Fibroblast of lung (primary cell): Measurements from ENCODE around the gene SATL1. TPM values are rescaled to one million over a fixed set of nuclear protein-coding genes. Genes with fewer than 3 reads are reported as not detected.
A peak's percentile ranks its signal among the peaks of the same experiment; 100 is the strongest.

Source experiments
- DNase-seq, 2 donors: peaks; one replicate each; pipeline versions ENCODE4 v3.0.0 to v3.0.0-alpha.2; 2010; ENCODE audit warnings: low read depth in 2 of 2
- H2AFZ ChIP-seq: 2 replicates; pipeline ENCODE4 v1.5.1; 2012; ENCODE audit warnings: low read length, control low read depth, inconsistent platforms
- H3K27ac ChIP-seq: 2 replicates; pipeline ENCODE4 v1.5.1; 2011; ENCODE audit warnings: low read length, control low read depth; ENCODE audit not compliant: insufficient read depth
- H3K27me3 ChIP-seq: 2 replicates; pipeline ENCODE4 v1.5.1; 2011; ENCODE audit warnings: mild to moderate bottlenecking, low read length; ENCODE audit not compliant: control insufficient read depth, insufficient read depth
- H3K36me3 ChIP-seq: 2 replicates; pipeline ENCODE4 v1.5.1; 2011; ENCODE audit warnings: low read length; ENCODE audit not compliant: control insufficient read depth, insufficient read depth
- H3K4me1 ChIP-seq: 2 replicates; pipeline ENCODE4 v1.5.1; 2011; ENCODE audit warnings: low read length; ENCODE audit not compliant: control insufficient read depth, insufficient read depth; ENCODE audit errors: extremely low read depth
- H3K4me2 ChIP-seq: 2 replicates; pipeline ENCODE4 v1.5.1; 2011; ENCODE audit warnings: low read length, control low read depth; ENCODE audit not compliant: insufficient read depth; ENCODE audit errors: extremely low read depth
- H3K4me3 ChIP-seq, 4 experiments: fragments of 200-600 bp in 1 of 4; sonication (generic) in 1 of 4; replicated peaks in 1 of 4; 2 replicates each; pipeline ENCODE4 v1.5.1; 2011 to 2016; ENCODE audit warnings: low read length in 4 of 4, low read depth in 3 of 4, mild to moderate bottlenecking in 3 of 4, control low read depth in 2 of 4, inconsistent platforms in 1 of 4, mixed read lengths in 1 of 4; ENCODE audit not compliant: insufficient read depth in 1 of 4; ENCODE audit errors: control extremely low read depth in 1 of 4
- H3K79me2 ChIP-seq: 2 replicates; pipeline ENCODE4 v1.5.1; 2012; ENCODE audit warnings: mild to moderate bottlenecking, low read length, inconsistent platforms; ENCODE audit not compliant: control insufficient read depth, insufficient read depth
- H3K9ac ChIP-seq: 2 replicates; pipeline ENCODE4 v1.5.1; 2011; ENCODE audit warnings: mild to moderate bottlenecking, low read length, control low read depth; ENCODE audit not compliant: insufficient read depth
- H3K9me3 ChIP-seq: 2 replicates; pipeline ENCODE4 v1.5.1; 2012; ENCODE audit warnings: low read depth, low read length; ENCODE audit not compliant: control insufficient read depth, insufficient read depth
- H4K20me1 ChIP-seq: 2 replicates; pipeline ENCODE4 v1.5.1; 2011; ENCODE audit warnings: low read length; ENCODE audit not compliant: control insufficient read depth, insufficient read depth; ENCODE audit errors: extremely low read depth
- EZH2 ChIP-seq: IDR thresholded peaks from 2 replicates; pipeline ENCODE4 v1.5.1; 2012; ENCODE audit warnings: low read length, control low read depth, mild to moderate bottlenecking; ENCODE audit errors: missing control alignments
- polyA plus RNA-seq, 2 donors: library from polyadenylated mRNA; depleted of rRNA in 1 of 2; stranded (reverse) in 1 of 2; unstranded in 1 of 2; fragments of >200 nt; gene quantifications; 2 replicates each; pipeline ENCODE4 v1.2.1, GENCODE V29; 2011 to 2012; ENCODE audit warnings: missing spikeins in 1 of 2
- total RNA-seq: library from RNA; depleted of rRNA; stranded (reverse); fragments of >200 nt; gene quantifications from 2 replicates; pipeline ENCODE4 v1.2.1, GENCODE V29; 2014
- TF ChIP-seq, protein P1 (sequence below), 2 donors: IDR thresholded peaks in 1 of 2; conservative IDR thresholded peaks in 1 of 2; 1 replicate in 1 of 2; 2 replicates in 1 of 2; pipeline ENCODE4 v1.5.1; 2011 to 2012; ENCODE audit warnings: low read length in 2 of 2, control low read depth in 1 of 2, inconsistent platforms in 1 of 2, low read depth in 1 of 2, mild to moderate bottlenecking in 1 of 2

Gene SATL1
- total and polyA plus RNA-seq, 2 donors (not counting 1 experiment from before 2014, with no cell fraction given) = not detected

DNA sequence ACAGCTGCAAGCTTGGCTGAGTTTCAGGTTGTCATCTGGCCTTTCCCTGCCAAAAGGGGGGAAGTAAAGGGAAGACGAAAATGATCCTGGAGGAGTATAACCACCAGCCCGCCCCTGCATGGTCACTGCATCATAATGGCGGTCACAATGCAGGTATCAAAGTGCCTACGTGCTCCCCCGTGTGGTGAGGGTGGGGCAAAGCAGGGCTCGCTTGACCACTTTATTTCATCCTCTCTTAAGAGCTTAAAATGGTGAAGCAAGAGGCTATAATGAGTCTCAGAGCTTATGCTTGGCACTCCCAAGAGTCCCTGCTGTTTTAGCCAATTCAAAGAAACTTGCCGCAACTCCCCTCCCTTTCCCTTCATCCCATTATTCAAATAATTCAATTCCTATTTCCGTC lies 134.3 kb downstream of the SATL1 start:
- no peak for TF ChIP-seq EZH2
- TF ChIP-seq, protein P1, sequence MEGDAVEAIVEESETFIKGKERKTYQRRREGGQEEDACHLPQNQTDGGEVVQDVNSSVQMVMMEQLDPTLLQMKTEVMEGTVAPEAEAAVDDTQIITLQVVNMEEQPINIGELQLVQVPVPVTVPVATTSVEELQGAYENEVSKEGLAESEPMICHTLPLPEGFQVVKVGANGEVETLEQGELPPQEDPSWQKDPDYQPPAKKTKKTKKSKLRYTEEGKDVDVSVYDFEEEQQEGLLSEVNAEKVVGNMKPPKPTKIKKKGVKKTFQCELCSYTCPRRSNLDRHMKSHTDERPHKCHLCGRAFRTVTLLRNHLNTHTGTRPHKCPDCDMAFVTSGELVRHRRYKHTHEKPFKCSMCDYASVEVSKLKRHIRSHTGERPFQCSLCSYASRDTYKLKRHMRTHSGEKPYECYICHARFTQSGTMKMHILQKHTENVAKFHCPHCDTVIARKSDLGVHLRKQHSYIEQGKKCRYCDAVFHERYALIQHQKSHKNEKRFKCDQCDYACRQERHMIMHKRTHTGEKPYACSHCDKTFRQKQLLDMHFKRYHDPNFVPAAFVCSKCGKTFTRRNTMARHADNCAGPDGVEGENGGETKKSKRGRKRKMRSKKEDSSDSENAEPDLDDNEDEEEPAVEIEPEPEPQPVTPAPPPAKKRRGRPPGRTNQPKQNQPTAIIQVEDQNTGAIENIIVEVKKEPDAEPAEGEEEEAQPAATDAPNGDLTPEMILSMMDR (conservative IDR thresholded peaks at IDR 0.05 in 1 of 2, IDR thresholded peaks at IDR 0.05 in 1 of 2; ENCODE audit: low read depth in 1 of 2, low read length in 2 of 2) = peak in 1 of 2 donors; percentile 22
- DNase-seq = no peak
- no peaks in the 10 kb centered on the region for H3K79me2 ChIP-seq
- H3K27me3 ChIP-seq = no peaks in the 10 kb centered on the region
- H2AFZ ChIP-seq = no peak overlapping the region
- no peak overlapping the region for H3K4me2 ChIP-seq
- no peak overlapping the region for H3K27ac ChIP-seq
- no peaks in the 10 kb centered on the region for H4K20me1 ChIP-seq
- H3K9ac ChIP-seq = no peak overlapping the region
- no peaks in the 10 kb centered on the region for H3K4me1 ChIP-seq
- no peaks in the 10 kb centered on the region for H3K9me3 ChIP-seq
- H3K4me3 ChIP-seq = no peak overlapping the region
- no peaks in the 10 kb centered on the region for H3K36me3 ChIP-seq

DNA sequence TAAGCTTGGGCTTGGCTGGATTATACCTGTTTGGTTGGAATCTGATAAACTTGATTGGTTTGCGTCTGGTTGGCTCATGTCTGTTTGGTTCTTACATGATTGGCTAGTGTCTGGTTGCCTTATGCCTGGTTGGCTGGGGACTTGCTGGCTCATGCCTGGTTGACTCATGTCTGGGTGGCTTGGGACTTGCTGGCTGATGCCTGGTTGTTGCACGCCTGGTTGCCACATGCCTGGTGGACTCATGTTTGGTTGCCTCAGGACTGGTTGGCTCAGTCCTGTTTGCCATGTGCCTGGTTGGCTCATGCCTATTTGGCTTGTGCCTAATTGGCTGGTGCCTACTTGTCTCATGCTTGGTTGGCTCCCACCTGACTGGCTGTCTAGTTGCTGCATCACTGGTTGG lies 135.4 kb downstream of the SATL1 start:
- TF ChIP-seq EZH2 = no peak
- H3K79me2 ChIP-seq = no peaks in the 10 kb centered on the region
- no peak overlapping the region for H3K4me2 ChIP-seq
- H4K20me1 ChIP-seq = no peaks in the 10 kb centered on the region
- no peaks in the 10 kb centered on the region for H3K27me3 ChIP-seq
- no peaks in the 10 kb centered on the region for H3K4me1 ChIP-seq
- no peak overlapping the region for H3K27ac ChIP-seq
- no peak overlapping the region for H3K4me3 ChIP-seq
- DNase-seq = no peak
- no peak overlapping the region for H3K9ac ChIP-seq
- no peak overlapping the region for H2AFZ ChIP-seq
- H3K36me3 ChIP-seq = no peaks in the 10 kb centered on the region
- H3K9me3 ChIP-seq = no peaks in the 10 kb centered on the region

DNA sequence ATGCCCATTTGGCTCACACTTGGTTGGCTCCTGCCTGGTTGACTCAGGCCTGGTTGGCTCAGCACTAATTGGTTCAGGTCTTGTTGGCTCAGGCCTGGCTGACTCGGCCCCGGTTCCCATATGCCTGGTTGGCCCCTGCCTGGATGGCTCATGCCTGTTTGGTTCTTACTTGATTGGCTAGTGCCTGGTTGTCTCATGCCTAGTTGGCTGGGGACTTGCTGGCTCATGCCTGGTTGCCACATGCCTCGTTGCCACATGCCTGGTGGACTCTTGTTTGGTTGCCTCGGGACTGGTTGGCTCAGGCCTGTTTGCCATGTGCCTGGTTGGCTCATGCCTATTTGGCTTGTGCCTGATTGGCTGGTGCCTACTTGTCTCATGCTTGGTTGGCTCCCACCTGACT lies 136.2 kb downstream of the SATL1 start:
- H3K27ac ChIP-seq = no peak overlapping the region
- DNase-seq = no peak
- H4K20me1 ChIP-seq = no peaks in the 10 kb centered on the region
- no peak overlapping the region for H2AFZ ChIP-seq
- no peaks in the 10 kb centered on the region for H3K9me3 ChIP-seq
- no peaks in the 10 kb centered on the region for H3K27me3 ChIP-seq
- no peaks in the 10 kb centered on the region for H3K4me1 ChIP-seq
- no peak overlapping the region for H3K4me2 ChIP-seq
- H3K36me3 ChIP-seq = no peaks in the 10 kb centered on the region
- H3K4me3 ChIP-seq = no peak overlapping the region
- no peak overlapping the region for H3K9ac ChIP-seq
- no peaks in the 10 kb centered on the region for H3K79me2 ChIP-seq
- TF ChIP-seq, protein P1 (conservative IDR thresholded peaks at IDR 0.05 in 1 of 2, IDR thresholded peaks at IDR 0.05 in 1 of 2; ENCODE audit: low read depth in 1 of 2, low read length in 2 of 2) = no peak
- no peak for TF ChIP-seq EZH2
